Muscle layer of duodenum (tissue), 2 donors: ENCODE data around the gene LILRA1.
"Not testable (repeated sequence)": the region's sequence is repeated elsewhere in the genome, so short reads cannot be mapped to it uniquely, and the experiment has no call there.

Experiments used
- H3K27ac ChIP-seq: one replicate; pipeline ENCODE4 v1.7.0; 2013; ENCODE audit warnings: mild to moderate bottlenecking, low read length
- H3K27me3 ChIP-seq: one replicate; pipeline ENCODE4 v1.7.0; 2013; ENCODE audit warnings: low read depth, mild to moderate bottlenecking, control low read depth, low read length
- H3K36me3 ChIP-seq, 2 donors: one replicate each; pipeline ENCODE4 v1.7.0; 2013; ENCODE audit warnings: low read length in 2 of 2, control low read depth in 1 of 2, mild to moderate bottlenecking in 1 of 2; ENCODE audit not compliant: insufficient read depth in 2 of 2, control insufficient read depth in 1 of 2
- H3K4me1 ChIP-seq, 2 donors: one replicate each; pipeline ENCODE4 v1.7.0; 2013; ENCODE audit warnings: low read length in 2 of 2, mild to moderate bottlenecking in 2 of 2, control low read depth in 1 of 2, moderate library complexity in 1 of 2; ENCODE audit not compliant: insufficient read depth in 2 of 2, control insufficient read depth in 1 of 2
- H3K4me3 ChIP-seq, 2 donors: one replicate each; pipeline ENCODE4 v1.7.0; 2013; ENCODE audit warnings: low read length in 2 of 2, low read depth in 1 of 2, mild to moderate bottlenecking in 1 of 2
- H3K9me3 ChIP-seq, 2 donors: one replicate each; pipeline ENCODE4 v1.7.0; 2013; ENCODE audit warnings: low read length in 2 of 2, control low read depth in 1 of 2, mild to moderate bottlenecking in 1 of 2; ENCODE audit not compliant: control insufficient read depth in 1 of 2
- donor health status: healthy.

The LILRA1 gene

GRCh38 chr19:54608792-54609191, 15.4 kb downstream of the LILRA1 start:
- no peak overlapping the region for H3K4me3 ChIP-seq
- H3K27ac ChIP-seq = no peak overlapping the region
- no peaks in the 10 kb centered on the region for H3K4me1 ChIP-seq
- no peaks in the 10 kb centered on the region for H3K36me3 ChIP-seq
- peaks cover 0 to 28% of the 10 kb centered on the region in 2 donors for H3K9me3 ChIP-seq
- H3K27me3 ChIP-seq = no peaks in the 10 kb centered on the region

- Histone ChIP-seq H3K4me3 (no peak overlapping the region), H3K9me3 (peaks cover 0 to 26% of the 10 kb centered on the region in 2 donors), H3K27me3 (no peaks in the 10 kb centered on the region), H3K36me3 (no peaks in the 10 kb centered on the region), H3K27ac (no peak overlapping the region), H3K4me1 (no peaks in the 10 kb centered on the region)
Observed at GRCh38 chr19:54609356-54609791, 15.9 kb downstream of the LILRA1 start.

- no peak overlapping the region for H3K27ac ChIP-seq
- H3K4me1 ChIP-seq = no peaks in the 10 kb centered on the region
- peaks cover 0 to 6% of the 10 kb centered on the region in 2 donors for H3K9me3 ChIP-seq
- H3K4me3 ChIP-seq = no peak overlapping the region
- H3K27me3 ChIP-seq = no peaks in the 10 kb centered on the region
- H3K36me3 ChIP-seq = no peaks in the 10 kb centered on the region
Observed at GRCh38 chr19:54612428-54612827, 19.0 kb downstream of the LILRA1 start.

DNA sequence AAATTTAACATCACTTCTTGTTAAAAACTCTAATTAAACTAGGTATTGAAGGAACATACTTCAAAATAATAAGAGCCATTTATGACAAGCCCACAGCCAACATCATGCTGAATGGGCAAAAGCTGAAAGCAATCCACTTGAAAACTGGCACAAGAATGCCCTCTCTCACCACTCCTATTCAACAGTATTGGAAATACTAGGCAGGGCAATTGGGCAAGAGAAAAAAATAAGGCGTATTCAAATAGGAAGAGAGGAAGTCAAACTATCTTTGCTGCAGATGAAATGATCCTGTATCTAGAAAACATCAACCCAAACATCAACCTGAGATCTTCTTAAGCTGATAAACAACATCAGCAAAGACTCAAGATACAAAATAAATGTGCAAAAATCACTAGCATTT, 21.3 kb downstream of the LILRA1 start:
- H3K27me3 ChIP-seq = no peaks in the 10 kb centered on the region
- no peaks in the 10 kb centered on the region for H3K4me1 ChIP-seq
- peaks cover 0 to 6% of the 10 kb centered on the region in 2 donors for H3K9me3 ChIP-seq
- H3K27ac ChIP-seq = no peak overlapping the region
- no peak overlapping the region for H3K4me3 ChIP-seq
- H3K36me3 ChIP-seq = no peaks in the 10 kb centered on the region

- Histone ChIP-seq H3K27me3 (no peaks in the 10 kb centered on the region), H3K27ac (no peak overlapping the region), H3K36me3 (no peaks in the 10 kb centered on the region), H3K4me1 (no peaks in the 10 kb centered on the region), H3K9me3 (peaks cover 0 to 3% of the 10 kb centered on the region in 2 donors), H3K4me3 (no peak overlapping the region)
Observed at GRCh38 chr19:54616057-54616456, 22.6 kb downstream of the LILRA1 start.

DNA sequence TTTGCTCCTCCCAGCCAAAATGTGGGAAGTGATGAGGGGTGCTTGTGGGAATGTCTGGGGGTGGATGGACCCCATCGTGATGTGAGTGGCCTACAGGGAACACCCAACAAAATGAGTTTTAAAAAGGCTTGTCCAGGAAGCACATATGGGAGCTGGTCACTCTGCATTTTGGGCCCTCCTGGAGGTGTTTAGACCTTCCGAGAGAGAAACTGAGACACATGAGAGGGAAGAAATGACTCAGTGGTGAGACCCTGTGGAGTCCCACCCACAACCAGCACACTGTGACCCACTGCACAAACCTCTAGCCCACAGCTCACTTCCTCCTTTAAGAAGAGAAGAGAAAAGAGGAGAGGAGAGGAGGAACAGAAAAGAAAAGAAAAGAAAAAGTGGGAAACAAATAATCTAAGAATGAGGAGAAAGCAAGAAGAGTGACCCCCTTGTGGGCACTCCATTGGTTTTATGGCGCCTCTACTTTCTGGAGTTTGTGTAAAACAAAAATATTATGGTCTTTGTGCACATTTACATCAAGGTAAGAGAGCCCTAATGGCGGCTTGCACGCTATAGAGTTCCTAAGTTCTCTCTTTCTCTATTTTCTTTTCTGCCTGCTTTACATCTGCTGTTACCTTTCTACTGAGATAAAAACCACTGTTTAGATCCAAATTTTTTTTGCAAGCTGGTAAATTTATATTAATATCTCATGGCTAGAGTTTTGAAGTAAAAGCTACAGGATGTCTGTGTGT, 23.6 kb downstream of the LILRA1 start:
- no peaks in the 10 kb centered on the region for H3K4me1 ChIP-seq
- H3K27me3 ChIP-seq = no peaks in the 10 kb centered on the region
- peaks cover 0 to 3% of the 10 kb centered on the region in 2 donors for H3K9me3 ChIP-seq
- no peaks in the 10 kb centered on the region for H3K36me3 ChIP-seq
- no peak overlapping the region for H3K27ac ChIP-seq
- H3K4me3 ChIP-seq = no peak overlapping the region

- no peak overlapping the region for H3K4me3 ChIP-seq
- no peaks in the 10 kb centered on the region for H3K4me1 ChIP-seq
- no peaks in the 10 kb centered on the region for H3K36me3 ChIP-seq
- no peaks in the 10 kb centered on the region for H3K9me3 ChIP-seq
- H3K27me3 ChIP-seq = no peaks in the 10 kb centered on the region
- H3K27ac ChIP-seq = no peak overlapping the region
Observed at GRCh38 chr19:54620464-54620863, 27.0 kb downstream of the LILRA1 start.

DNA sequence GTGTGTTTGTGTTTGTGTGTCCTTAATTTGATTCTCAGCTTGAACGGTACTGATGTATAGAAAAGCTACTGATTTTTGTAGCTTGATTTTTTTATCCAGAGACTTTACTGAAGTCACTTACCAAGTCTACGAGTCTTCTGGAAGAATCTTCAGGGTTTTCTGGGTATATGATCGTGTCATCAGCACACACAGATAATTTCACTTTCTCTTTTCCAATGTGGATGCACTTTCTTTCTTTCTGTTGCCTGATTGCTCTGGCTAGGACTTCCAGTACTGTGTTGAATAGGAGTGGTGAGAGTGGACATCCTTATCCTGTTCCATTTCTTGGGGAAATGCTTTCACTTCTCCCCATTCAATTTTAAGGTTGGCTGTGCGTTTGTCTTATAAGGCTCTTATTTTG, 29.0 kb downstream of the LILRA1 start:
- Histone ChIP-seq H3K27ac (no peak overlapping the region), H3K4me1 (no peaks in the 10 kb centered on the region), H3K9me3 (peaks cover 0 to 4% of the 10 kb centered on the region in 2 donors), H3K27me3 (no peaks in the 10 kb centered on the region), H3K36me3 (no peaks in the 10 kb centered on the region), H3K4me3 (no peak overlapping the region)

DNA sequence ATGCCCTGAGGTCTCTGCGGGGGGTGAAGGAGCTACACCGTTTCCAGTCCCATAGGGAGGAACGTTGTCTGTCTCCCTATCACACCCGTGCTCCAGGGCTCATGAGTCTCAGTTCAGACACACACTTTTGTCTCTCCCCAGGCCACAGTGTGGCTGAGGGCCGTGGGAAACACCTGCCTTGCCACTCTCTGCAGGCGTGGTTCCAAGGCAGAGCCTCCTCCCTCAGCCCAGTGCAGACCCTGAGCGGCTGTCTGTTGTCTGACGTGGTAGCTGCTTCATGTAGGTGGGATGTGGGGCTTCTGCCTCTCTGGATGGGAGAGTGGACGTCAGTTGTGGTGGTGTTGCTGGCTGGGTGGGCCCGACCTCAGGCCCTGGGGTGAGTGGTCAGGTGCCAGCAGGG, 30.8 kb downstream of the LILRA1 start:
- not testable (repeated sequence) for H3K9me3 ChIP-seq, H3K27ac ChIP-seq, H3K4me3 ChIP-seq, H3K27me3 ChIP-seq, H3K36me3 ChIP-seq, H3K4me1 ChIP-seq

GRCh38 chr19:54624934-54625730, 31.7 kb downstream of the LILRA1 start:
- H3K4me1 ChIP-seq, H3K4me3 ChIP-seq, H3K27ac ChIP-seq, H3K36me3 ChIP-seq, H3K9me3 ChIP-seq, H3K27me3 ChIP-seq: not testable (repeated sequence)

GRCh38 chr19:54626757-54627156, 33.3 kb downstream of the LILRA1 start:
- Histone ChIP-seq H3K27ac (no peak overlapping the region), H3K9me3 (peaks cover 0 to 4% of the 10 kb centered on the region in 2 donors), H3K4me3 (no peak overlapping the region), H3K36me3 (no peaks in the 10 kb centered on the region), H3K27me3 (no peaks in the 10 kb centered on the region), H3K4me1 (no peaks in the 10 kb centered on the region)
